H7 (cell line): ENCODE results near the gene ADISSP. TPM values are rescaled to one million over a fixed set of nuclear protein-coding genes. Genes with fewer than 3 reads are reported as not detected.
A peak's percentile ranks its signal among the peaks of the same experiment; 100 is the strongest.
"Not testable (repeated sequence)": the region's sequence is repeated elsewhere in the genome, so short reads cannot be mapped to it uniquely, and the experiment has no call there.

Source experiments
- DNase-seq: peaks from one replicate; pipeline ENCODE4 v3.0.0; 2012
- H3K27me3 ChIP-seq: 2 replicates; pipeline ENCODE4 v1.6.0; 2011; ENCODE audit warnings: mild to moderate bottlenecking, low read length; ENCODE audit not compliant: control insufficient read depth, insufficient read depth
- H3K36me3 ChIP-seq: replicated peaks from 2 replicates; pipeline ENCODE4 v1.5.1; 2011; ENCODE audit warnings: low read length; ENCODE audit not compliant: control insufficient read depth, insufficient read depth
- H3K4me3 ChIP-seq: 2 replicates; pipeline ENCODE4 v1.5.1; 2011; ENCODE audit warnings: low read depth, mild to moderate bottlenecking, control low read depth, low read length, moderate library complexity; ENCODE audit not compliant: insufficient read depth
- total RNA-seq: library from RNA; depleted of rRNA; stranded (reverse); fragments of >200 nt; shearing (Covaris generic); gene quantifications from 2 replicates; pipeline ENCODE4 v1.2.3, GENCODE V29; 2014

The ADISSP gene
- total RNA-seq, 1 experiment from 2014 or later: 107 TPM

DNA sequence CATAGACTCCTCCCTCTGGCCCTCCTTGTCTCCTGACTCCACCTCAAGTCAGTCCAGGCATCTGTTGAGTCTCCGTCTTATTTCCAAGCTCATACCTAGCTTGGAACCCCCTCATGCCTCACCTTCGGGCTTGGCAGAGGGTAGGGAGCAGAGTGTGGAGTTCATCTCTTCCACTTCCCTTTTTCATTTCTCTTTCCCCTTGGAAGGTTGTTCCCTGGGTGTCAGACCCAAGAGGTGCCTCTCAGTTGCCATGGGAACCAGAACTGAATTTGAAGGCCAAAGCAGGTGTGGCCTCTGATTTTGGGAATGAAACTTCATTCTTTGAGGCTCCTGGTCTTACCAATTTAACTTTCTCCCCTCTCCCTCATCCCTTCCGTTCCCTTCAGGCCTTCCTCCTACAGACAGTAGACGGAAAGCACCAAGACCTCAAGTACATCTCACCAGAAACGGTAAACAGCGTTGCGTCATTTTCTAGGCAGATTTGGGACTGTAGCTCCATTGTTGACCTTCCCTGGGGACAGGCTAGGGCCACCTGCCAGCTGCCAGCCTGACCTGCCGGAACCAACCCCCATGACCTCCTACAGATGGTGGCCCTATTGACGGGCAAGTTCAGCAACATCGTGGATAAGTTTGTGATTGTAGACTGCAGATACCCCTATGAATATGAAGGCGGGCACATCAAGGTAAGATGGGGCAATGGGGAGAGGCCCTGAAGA, 35.1 kb upstream of the ADISSP start:
- Histone ChIP-seq H3K36me3 (peaks cover 12% of the 10 kb centered on the region), H3K27me3 (no peaks in the 10 kb centered on the region), H3K4me3 (no peak overlapping the region)
- DNase-seq: no peak

DNA sequence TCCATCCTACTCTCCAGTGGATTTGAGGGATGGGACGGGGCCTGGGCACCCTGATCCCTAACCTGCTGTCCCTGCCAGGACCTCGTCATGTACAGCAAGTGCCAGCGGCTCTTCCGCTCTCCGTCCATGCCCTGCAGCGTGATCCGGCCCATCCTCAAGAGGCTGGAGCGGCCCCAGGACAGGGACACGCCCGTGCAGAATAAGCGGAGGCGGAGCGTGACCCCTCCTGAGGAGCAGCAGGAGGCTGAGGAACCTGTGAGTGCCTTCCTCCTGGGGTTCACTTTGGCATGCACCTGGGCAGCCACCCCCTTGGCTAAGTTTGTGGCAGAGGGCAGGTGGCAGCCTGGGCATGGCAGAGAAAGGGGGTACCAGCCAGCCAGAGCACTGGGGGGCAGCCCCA, 34.3 kb upstream of the ADISSP start:
- no peaks in the 10 kb centered on the region for H3K27me3 ChIP-seq

DNA sequence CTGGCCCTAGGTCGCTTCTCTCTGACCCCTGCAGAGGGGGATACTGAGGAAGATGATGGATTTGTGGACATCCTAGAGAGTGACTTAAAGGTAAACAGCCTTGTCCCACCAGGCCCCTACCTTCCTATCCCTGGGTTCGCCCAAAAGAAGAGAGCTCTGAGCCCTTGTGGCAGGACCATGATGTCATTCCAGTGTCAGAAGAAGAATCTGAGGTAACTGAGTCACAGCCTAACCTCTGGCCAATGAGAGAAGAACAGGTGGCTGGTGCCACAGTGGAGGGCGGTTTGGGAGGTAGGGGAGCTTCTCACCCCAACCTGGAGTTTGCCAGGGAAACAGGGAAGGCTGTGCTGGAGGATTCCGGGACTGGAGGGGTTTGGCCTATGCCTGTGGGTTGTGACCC, 33.7 kb upstream of the ADISSP start:
- H3K4me3 ChIP-seq: no peak overlapping the region
- DNase-seq: no peak
- peaks cover 2% of the 10 kb centered on the region for H3K27me3 ChIP-seq
- H3K36me3 ChIP-seq: peaks cover 12% of the 10 kb centered on the region

More for the DNA sequence above, 34.3 kb upstream of the ADISSP start:
- DNase-seq: no peak
- Histone ChIP-seq H3K36me3 (peaks cover 12% of the 10 kb centered on the region), H3K4me3 (no peak overlapping the region)

DNA sequence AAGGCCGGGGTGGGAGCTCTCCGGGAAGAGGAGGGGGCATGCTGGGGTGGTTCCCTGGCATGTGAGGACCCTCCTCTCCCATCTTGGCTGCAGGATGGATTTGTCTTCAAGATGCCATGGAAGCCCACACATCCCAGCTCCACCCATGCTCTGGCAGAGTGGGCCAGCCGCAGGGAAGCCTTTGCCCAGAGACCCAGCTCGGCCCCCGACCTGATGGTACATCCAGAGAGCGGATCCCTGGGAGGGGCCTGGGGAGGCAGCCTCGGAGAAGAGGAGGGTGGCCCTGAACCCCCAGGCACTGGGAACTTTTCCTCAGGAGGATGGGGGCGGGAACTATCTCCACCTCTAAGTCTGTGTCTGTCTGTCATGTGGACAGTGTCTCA, 33.3 kb upstream of the ADISSP start:
- peaks cover 2% of the 10 kb centered on the region for H3K27me3 ChIP-seq
- H3K36me3 ChIP-seq: peaks cover 10% of the 10 kb centered on the region
- H3K4me3 ChIP-seq: no peak overlapping the region
- no peak for DNase-seq

DNA sequence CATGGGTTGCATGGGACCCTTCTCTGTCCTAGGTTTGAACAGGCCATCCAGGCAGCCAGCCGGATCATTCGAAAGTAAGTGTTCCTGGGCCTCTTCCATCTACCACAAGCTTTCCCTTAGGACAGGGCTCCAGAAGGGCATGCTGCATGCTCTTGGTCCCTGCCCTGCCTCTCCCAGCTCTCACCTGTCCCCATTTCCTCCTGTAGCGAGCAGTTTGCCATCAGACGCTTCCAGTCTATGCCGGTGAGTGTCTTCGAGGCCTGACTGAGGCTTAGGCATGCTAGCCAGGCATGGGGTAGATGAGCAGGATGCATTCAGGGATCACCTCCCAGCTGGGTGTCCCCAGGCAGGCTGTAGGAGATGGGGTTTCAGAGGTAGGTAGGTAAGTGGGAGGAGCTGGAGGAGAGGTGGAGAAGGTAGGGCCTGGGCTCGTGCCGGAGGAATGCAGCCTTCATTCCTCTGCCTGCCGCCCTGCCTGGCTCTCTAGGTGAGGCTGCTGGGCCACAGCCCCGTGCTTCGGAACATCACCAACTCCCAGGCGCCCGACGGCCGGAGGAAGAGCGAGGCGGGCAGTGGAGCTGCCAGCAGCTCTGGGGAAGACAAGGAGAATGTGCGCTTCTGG, 32.8 kb upstream of the ADISSP start:
- DNase-seq: peak; percentile 86
- Histone ChIP-seq H3K4me3 (no peak overlapping the region), H3K36me3 (peaks cover 8% of the 10 kb centered on the region), H3K27me3 (peaks cover 2% of the 10 kb centered on the region)

DNA sequence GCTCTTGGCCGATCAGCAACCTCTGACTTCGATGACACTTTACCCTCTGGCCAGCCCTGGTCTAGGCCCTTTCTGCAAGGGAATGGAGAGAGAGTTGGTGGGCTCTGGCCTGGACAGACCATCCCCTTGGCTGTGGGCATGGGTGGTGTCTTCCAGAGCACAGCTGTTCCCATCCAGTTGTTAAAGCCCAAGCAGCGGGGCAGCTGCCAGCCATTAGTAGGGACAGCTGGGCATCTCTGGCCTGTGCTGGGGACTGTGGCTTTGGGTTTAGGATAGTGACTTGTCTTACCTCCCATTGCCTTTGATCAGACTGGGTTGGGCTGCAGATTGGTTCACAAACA, 31.3 kb upstream of the ADISSP start:
- no peak overlapping the region for H3K4me3 ChIP-seq
- DNase-seq: no peak
- H3K27me3 ChIP-seq: peaks cover 2% of the 10 kb centered on the region
- peaks cover 8% of the 10 kb centered on the region for H3K36me3 ChIP-seq

DNA sequence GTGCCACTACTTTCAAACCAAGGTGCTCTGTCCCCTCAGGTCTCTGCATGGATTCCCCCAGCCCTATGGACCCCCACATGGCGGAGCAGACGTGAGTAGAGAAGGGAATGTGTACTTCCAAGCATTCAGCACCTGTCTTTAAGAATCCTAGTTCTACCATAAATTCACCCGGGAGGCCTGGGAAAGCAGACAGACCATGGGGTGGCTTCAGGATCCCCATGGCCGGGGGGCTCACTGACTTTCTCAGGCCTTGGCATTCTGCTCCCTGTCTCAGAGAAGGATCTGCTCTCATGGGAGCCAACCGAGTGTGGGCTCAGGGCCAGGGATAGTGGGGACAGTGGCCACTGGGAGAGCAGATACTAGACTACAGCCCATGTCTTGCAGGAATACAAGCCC, 30.8 kb upstream of the ADISSP start:
- peaks cover 2% of the 10 kb centered on the region for H3K27me3 ChIP-seq
- peaks cover 4% of the 10 kb centered on the region for H3K36me3 ChIP-seq
- no peak for DNase-seq
- H3K4me3 ChIP-seq: no peak overlapping the region

DNA sequence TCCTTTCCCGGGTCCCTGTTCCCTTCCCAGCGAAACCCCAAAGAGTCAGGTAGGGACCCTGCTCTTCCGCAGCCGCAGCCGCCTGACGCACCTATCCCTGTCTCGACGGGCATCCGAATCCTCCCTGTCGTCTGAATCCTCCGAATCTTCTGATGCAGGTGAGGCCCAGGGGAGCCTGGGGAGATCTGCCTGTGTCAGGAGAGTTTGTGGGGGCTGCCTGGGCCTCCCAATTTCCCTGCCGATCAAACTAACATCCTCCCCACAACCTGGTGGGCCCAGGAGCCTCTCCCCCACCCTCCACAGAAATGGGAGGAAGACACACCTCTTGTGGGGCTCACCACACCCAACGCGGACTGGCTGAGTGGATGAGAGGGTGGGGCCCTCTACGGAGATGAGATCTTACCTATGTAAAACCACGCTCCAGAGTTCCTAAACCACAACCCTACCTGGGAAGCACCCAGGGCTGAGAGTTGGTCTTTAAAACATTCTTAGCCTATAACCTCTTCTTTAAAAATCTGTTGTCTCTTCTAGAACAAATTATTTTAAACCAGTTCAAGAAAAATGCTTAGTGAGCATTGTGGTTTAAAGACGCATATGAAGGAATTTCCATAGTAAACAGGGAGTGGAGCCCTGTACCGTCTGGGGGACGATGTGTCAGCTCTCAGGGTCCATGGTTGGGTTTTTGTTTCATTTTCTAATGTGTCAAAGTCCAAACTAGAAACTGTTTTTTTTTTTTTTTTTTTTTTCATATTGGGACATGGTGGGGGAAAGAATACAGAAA, 30.2 kb upstream of the ADISSP start:
- Histone ChIP-seq H3K36me3 (peaks cover under 1% of the 10 kb centered on the region), H3K27me3 (peaks cover 2% of the 10 kb centered on the region), H3K4me3 (no peak overlapping the region; the same call in 1 of the 2 replicates)
- DNase-seq: peak; percentile 48

DNA sequence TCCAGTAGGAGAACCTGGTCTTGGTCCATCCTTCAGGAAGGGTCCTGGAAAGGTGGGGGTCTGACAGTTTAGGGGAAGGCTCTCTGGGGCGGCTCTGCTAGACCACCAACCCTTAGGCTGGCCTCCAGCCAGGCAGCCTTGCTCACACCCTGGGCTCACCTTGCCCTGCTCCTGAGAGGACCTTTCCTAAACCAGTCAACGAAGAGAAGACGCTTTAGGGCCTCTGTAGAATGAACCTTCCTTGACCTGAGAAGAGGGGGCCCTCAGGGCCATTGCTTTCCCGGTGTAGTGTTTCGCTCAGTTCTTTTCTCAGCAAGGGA, 29.6 kb upstream of the ADISSP start:
- peak overlapping the region; percentile 83 for H3K4me3 ChIP-seq
- H3K27me3 ChIP-seq: peaks cover 2% of the 10 kb centered on the region
- no peaks in the 10 kb centered on the region; the same call in none of the 2 replicates for H3K36me3 ChIP-seq
- no peak for DNase-seq

DNA sequence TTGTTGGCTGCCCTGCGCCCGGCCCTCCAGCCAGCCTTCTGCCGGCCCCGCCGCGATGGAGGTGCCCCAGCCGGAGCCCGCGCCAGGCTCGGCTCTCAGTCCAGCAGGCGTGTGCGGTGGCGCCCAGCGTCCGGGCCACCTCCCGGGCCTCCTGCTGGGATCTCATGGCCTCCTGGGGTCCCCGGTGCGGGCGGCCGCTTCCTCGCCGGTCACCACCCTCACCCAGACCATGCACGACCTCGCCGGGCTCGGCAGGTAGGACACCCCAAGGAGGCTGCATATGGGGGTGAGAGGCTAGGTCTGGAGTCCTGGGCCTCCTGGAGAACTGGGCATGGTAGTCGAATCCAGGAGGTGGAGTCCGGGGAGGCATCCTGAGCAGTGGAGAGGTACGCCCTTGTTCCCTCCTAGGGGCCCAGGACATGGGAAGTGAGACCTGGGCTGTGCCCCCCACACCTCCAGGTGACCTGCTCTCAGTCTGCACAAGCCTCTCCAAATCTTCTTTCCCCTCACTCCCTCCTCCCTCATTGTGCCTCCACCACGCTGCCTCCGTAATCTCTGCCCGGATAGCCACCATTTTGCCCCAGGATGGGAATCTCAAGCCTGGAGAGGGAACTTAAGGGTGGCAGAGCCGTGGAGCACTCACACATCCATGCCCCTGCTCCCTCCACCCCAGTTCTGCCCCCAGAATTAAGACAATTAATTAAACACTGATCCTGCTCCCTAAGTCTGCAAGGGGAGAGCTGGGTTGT, 29.1 kb upstream of the ADISSP start:
- Histone ChIP-seq H3K27me3 (peaks cover 2% of the 10 kb centered on the region), H3K36me3 (no peaks in the 10 kb centered on the region; the same call in none of the 2 replicates), H3K4me3 (peak overlapping the region; percentile 83)
- DNase-seq: peak; percentile 70

DNA sequence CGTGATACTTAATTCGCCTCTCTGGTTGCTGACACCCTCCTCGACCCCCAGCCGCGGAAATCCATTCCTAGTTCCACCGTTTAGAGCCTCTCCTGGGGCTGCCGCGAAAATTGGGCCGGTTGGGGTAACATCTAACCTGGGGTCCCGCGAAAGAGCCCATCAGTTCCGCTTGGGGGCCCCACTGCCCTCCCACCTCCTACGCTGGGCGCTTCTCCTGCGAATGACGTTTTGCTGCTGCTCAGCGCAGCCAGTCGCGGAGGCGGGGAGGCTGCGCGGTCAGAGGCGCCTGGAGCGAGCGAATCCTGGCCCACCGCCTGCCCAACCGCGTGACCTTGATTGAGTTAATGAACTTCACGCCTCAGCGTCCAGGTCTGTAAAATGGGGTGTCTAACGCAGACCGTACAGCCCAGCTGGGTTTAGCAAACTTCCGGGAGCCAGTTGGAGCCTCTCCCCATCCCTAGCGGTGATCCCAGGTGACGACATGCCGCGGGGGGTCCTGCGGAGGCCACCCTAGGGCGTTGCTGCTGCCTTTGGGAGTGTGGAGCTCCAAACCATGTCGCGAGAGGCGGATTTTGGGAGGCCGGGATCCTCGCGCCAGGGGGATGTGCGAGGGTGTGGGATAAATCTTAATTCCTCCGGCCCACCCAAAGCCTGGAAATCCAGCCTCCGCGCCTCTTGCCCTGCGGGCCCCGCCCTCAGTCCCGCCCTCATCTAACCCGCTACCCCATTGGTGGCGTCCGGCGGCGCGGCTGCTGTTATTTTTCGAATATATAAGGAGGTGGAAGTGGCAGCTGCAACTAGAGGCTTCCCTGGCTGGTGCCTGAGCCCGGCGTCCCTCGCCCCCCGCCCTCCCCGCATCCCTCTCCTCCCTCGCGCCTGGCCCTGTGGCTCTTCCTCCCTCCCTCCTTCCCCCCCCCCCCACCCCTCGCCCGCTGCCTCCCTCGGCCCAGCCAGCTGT, 28.2 kb upstream of the ADISSP start, which contains the start of gene CDC25B:
TSS of gene CDC25B (plus strand) at position 800 of the 958 bp plus-strand sequence. CDS start 222 bp downstream, outside the sequence.
- no peaks in the 10 kb centered on the region; the same call in 1 of the 2 replicates for H3K36me3 ChIP-seq

DNA sequence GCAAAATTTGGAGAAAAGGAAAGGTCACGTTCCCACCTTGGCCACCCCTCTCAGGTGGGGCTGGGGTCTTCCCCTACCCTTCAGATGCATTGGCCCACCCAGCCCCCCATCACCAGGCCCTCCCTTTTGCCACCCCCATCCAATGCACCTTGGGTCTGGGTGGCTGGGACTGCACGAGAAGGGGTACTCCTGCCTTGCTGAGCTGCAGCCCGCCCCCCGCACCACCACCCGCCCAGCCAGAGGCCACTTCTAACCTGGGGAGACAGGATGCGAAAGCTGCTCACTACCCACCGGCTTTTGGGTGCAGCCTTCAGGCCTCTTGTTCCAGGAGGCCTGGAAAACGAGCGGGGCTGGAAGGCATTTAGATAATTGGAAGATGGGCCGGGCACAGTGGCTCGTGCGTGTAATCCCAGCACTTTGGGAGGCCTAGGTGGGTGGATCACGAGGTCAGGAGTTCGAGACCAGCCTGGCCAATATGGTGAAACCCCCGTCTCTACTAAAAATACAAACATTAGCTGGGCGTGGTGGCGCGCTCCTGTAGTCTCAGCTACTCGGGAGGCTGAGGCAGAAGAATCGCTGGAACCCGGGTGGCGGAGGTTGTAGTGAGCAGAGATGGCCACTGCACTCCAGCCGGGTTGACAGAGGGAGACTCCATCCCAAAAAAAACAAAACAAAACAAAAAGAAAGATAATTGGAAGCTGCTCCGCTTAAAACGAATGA, 27.3 kb upstream of the ADISSP start:
- no peaks in the 10 kb centered on the region for H3K36me3 ChIP-seq
- H3K27me3 ChIP-seq: peaks cover 2% of the 10 kb centered on the region
- no peak overlapping the region for H3K4me3 ChIP-seq
- peak; percentile 29 for DNase-seq

More for the DNA sequence above, 28.2 kb upstream of the ADISSP start, which contains the start of gene CDC25B:
- peak; percentile 97 for DNase-seq
- Histone ChIP-seq H3K27me3 (peaks cover 2% of the 10 kb centered on the region), H3K4me3 (peak within 1 kb of the TSS; percentile 83)

DNA sequence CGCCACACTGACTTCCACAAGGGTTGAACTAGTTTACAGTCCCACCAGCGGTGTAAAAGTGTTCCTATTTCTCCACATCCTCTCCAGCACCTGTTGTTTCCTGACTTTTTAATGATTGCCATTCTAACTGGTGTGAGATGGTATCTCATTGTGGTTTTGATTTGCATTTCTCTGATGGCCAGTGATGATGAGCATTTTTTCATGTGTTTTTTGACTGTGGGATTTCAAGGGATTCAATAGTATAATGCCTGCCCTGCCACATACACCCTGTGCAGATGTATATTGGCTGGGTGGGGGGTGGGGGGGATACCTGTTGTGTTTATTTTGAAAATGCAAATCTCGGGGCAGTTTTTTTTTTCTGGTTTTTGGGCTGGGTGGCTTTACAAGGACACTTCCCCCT, 26.6 kb upstream of the ADISSP start:
- H3K4me3 ChIP-seq, H3K27me3 ChIP-seq, DNase-seq, H3K36me3 ChIP-seq: not testable (repeated sequence)
